ENCODE data around the gene EDIL3. TPM values are rescaled to one million over a fixed set of nuclear protein-coding genes. Genes with fewer than 3 reads are reported as not detected.

Gene EDIL3
- total RNA-seq, 1 experiment from 2014 or later: 17.6 TPM

GRCh38 chr5:84017523-84018172, 367.0 kb downstream of the EDIL3 start:
- H3K4me1 ChIP-seq (ENCODE audit: control insufficient read depth, insufficient read depth, low read length): no peaks in the 10 kb centered on the region
- H3K27ac ChIP-seq (ENCODE audit: low read length): no peak overlapping the region
- no peak for ATAC-seq
- POLR2A ChIA-PET: no interaction called here
- no peaks in the 10 kb centered on the region for H3K36me3 ChIP-seq (ENCODE audit: control insufficient read depth, insufficient read depth, low read length)
- no peak for DNase-seq (ENCODE audit: low read depth, low spot score)
- H3K9me3 ChIP-seq (ENCODE audit: control insufficient read depth, insufficient read depth, low read depth, low read length): no peaks in the 10 kb centered on the region
- no TSS peak for BruUV-seq (replicated peaks)
- intact Hi-C loops (cut with micrococcal nuclease; ENCODE audit: unreplicated experiment) (no loop called here), in situ Hi-C loops (cut with HindIII; ENCODE audit: low pct_unique_long_range_greater_than_20kb, low sequenced_read_pairs) (no loop called here)
- H3K27me3 ChIP-seq (ENCODE audit: control insufficient read depth, insufficient read depth, low read length): no peaks in the 10 kb centered on the region
- TF ChIP-seq, protein P1, sequence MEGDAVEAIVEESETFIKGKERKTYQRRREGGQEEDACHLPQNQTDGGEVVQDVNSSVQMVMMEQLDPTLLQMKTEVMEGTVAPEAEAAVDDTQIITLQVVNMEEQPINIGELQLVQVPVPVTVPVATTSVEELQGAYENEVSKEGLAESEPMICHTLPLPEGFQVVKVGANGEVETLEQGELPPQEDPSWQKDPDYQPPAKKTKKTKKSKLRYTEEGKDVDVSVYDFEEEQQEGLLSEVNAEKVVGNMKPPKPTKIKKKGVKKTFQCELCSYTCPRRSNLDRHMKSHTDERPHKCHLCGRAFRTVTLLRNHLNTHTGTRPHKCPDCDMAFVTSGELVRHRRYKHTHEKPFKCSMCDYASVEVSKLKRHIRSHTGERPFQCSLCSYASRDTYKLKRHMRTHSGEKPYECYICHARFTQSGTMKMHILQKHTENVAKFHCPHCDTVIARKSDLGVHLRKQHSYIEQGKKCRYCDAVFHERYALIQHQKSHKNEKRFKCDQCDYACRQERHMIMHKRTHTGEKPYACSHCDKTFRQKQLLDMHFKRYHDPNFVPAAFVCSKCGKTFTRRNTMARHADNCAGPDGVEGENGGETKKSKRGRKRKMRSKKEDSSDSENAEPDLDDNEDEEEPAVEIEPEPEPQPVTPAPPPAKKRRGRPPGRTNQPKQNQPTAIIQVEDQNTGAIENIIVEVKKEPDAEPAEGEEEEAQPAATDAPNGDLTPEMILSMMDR (IDR thresholded peaks at IDR 0.05): no peak
- no peak for TF ChIP-seq SIN3A (IDR thresholded peaks at IDR 0.05; ENCODE audit: borderline replicate concordance, insufficient read depth, low read depth, low read length)
- no peak for TF ChIP-seq REST (IDR thresholded peaks at IDR 0.05; ENCODE audit: insufficient read depth in 1 of 2, low read depth in 2 of 2, low read length in 1 of 2)
- no peak for TF ChIP-seq POLR2AphosphoS5 (IDR thresholded peaks at IDR 0.05; ENCODE audit: low read depth, low read length)
- TF ChIP-seq TCF7L2 (IDR thresholded peaks at IDR 0.05; ENCODE audit: low read depth, low read length): no peak
- CTCF ChIA-PET: interaction anchor here (0.7 kb wide), 1 partner anchor 856 kb away, joined by 4 read pairs; no protein-coding TSS in a partner anchor
- H3K4me3 ChIP-seq (ENCODE audit: low read depth in 2 of 2, low read length in 2 of 2): no peak overlapping the region

GRCh38 chr5:84016085-84016484, 368.6 kb downstream of the EDIL3 start:
- POLR2A ChIA-PET: no interaction called here
- CTCF ChIA-PET: no interaction called here
- intact Hi-C loops (cut with micrococcal nuclease; ENCODE audit: unreplicated experiment) (no loop called here), in situ Hi-C loops (cut with HindIII; ENCODE audit: low pct_unique_long_range_greater_than_20kb, low sequenced_read_pairs) (no loop called here)
- H3K27me3 ChIP-seq (ENCODE audit: control insufficient read depth, insufficient read depth, low read length): no peaks in the 10 kb centered on the region
- no peak for ATAC-seq
- no peak overlapping the region for H3K27ac ChIP-seq (ENCODE audit: low read length)
- no peak for DNase-seq (ENCODE audit: low read depth, low spot score)
- H3K4me1 ChIP-seq (ENCODE audit: control insufficient read depth, insufficient read depth, low read length): no peaks in the 10 kb centered on the region
- H3K9me3 ChIP-seq (ENCODE audit: control insufficient read depth, insufficient read depth, low read depth, low read length): no peaks in the 10 kb centered on the region
- TF ChIP-seq, protein P1 (IDR thresholded peaks at IDR 0.05): no peak
- TF ChIP-seq SIN3A (IDR thresholded peaks at IDR 0.05; ENCODE audit: borderline replicate concordance, insufficient read depth, low read depth, low read length): no peak
- no peaks in the 10 kb centered on the region for H3K36me3 ChIP-seq (ENCODE audit: control insufficient read depth, insufficient read depth, low read length)
- BruUV-seq (replicated peaks): no TSS peak
- no peak overlapping the region for H3K4me3 ChIP-seq (ENCODE audit: low read depth in 2 of 2, low read length in 2 of 2)
